ENCODE measurements around the gene CRYBB2. TPM values are rescaled to one million over a fixed set of nuclear protein-coding genes. Genes with fewer than 3 reads are reported as not detected.

Gene CRYBB2
- total and polyA plus RNA-seq, 2 experiments from 2014 or later, result 0.37 TPM; not detected in 1

GRCh38 chr22:25213221-25213620 lies 6.2 kb upstream of the CRYBB2 start:
- Histone ChIP-seq H3K4me1 (ENCODE audit: insufficient read depth) (no peaks in the 10 kb centered on the region), H2AFZ (no peak overlapping the region), H3K9me2 (replicated peaks; ENCODE audit: insufficient read depth) (no peaks in the 10 kb centered on the region), H4K20me1 (ENCODE audit: insufficient read depth, poor library complexity, severe bottlenecking) (no peaks in the 10 kb centered on the region), H3K9me3 (ENCODE audit: low read depth) (no peaks in the 10 kb centered on the region), H3K27ac (no peak overlapping the region), H3K79me2 (no peaks in the 10 kb centered on the region), H3K27me3 (no peaks in the 10 kb centered on the region), H3K4me2 (no peak overlapping the region), H3K36me3 (replicated peaks; ENCODE audit: insufficient read depth, low read depth) (no peaks in the 10 kb centered on the region), H3K4me3 (no peak overlapping the region)
- TF ChIP-seq EZH2 (IDR thresholded peaks at IDR 0.05; ENCODE audit: borderline replicate concordance), result no peak
- WGBS (ENCODE audit: low lambda C conversion rate, missing lambda C conversion rate), result 70% methylated on average over 3 of the region's 3 CpGs
- DNase-seq (ENCODE audit: low spot score), result no peak

DNA sequence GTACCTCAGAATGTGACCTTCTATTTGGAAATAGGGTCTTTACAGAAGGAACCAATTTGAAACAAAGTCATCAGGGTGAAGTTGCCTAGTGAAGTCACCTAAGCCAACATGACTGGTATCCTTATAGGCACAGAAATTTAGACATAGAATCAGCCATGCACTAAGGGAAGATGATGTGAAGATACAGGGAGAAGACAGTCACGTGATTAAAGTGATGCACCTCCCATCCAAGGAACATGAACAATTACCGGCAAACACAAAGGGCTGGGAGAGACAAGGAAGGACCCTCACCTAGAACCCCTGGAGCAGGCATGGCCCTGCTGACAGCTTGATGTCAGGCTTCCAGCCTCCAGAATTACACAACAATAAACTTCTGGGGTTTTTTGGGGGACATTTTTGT lies 3.2 kb upstream of the CRYBB2 start:
- Histone ChIP-seq H3K27ac (no peak overlapping the region), H2AFZ (no peak overlapping the region), H3K79me2 (no peaks in the 10 kb centered on the region), H3K4me2 (no peak overlapping the region), H3K4me3 (no peak overlapping the region), H3K4me1 (ENCODE audit: insufficient read depth) (no peaks in the 10 kb centered on the region), H3K9me2 (replicated peaks; ENCODE audit: insufficient read depth) (no peaks in the 10 kb centered on the region), H3K27me3 (no peaks in the 10 kb centered on the region), H3K36me3 (replicated peaks; ENCODE audit: insufficient read depth, low read depth) (no peaks in the 10 kb centered on the region), H3K9me3 (ENCODE audit: low read depth) (no peaks in the 10 kb centered on the region), H4K20me1 (ENCODE audit: insufficient read depth, poor library complexity, severe bottlenecking) (no peaks in the 10 kb centered on the region)
- TF ChIP-seq EZH2phosphoT487 (IDR thresholded peaks at IDR 0.05; ENCODE audit: low read depth, severe bottlenecking, unreplicated experiment), result no peak
- no peak for TF ChIP-seq EZH2 (IDR thresholded peaks at IDR 0.05; ENCODE audit: borderline replicate concordance)
- TF ChIP-seq CTCF (IDR thresholded peaks at IDR 0.05; ENCODE audit: poor library complexity), result no peak
- 85% methylated on average over 2 of the region's 2 CpGs for WGBS (ENCODE audit: low lambda C conversion rate, missing lambda C conversion rate)
- no peak for DNase-seq (ENCODE audit: low spot score)

- no peaks in the 10 kb centered on the region for H3K27me3 ChIP-seq
These were observed 556 bp downstream of the CRYBB2 start for GRCh38 chr22:25219948-25220442.

DNA sequence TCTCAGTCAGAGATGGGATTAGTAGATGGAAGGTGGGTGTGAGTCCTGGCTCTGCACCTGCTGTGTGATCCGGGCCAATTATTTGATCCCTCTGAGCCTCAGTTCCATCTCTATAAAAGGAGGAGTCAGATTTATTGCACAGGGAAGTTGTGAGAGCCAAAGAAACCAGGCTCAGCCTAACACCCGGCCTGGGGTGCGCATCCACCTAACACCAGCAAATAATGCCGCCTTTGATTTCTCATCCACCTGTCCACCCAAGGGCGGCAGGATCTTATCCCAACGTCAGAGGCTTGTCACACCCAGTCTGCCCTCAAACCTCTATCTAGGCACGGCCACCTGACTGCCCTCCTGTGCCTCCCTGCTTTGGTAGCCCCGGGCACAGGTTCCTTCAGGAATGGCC lies 2.4 kb downstream of the CRYBB2 start:
- Histone ChIP-seq H3K9me2 (replicated peaks; ENCODE audit: insufficient read depth) (no peaks in the 10 kb centered on the region), H3K4me1 (ENCODE audit: insufficient read depth) (no peaks in the 10 kb centered on the region), H3K4me3 (no peak overlapping the region), H3K79me2 (no peaks in the 10 kb centered on the region), H3K9me3 (ENCODE audit: low read depth) (no peaks in the 10 kb centered on the region), H3K36me3 (replicated peaks; ENCODE audit: insufficient read depth, low read depth) (no peaks in the 10 kb centered on the region), H2AFZ (no peak overlapping the region), H3K4me2 (no peak overlapping the region), H3K27me3 (no peaks in the 10 kb centered on the region), H4K20me1 (ENCODE audit: insufficient read depth, poor library complexity, severe bottlenecking) (no peaks in the 10 kb centered on the region), H3K27ac (no peak overlapping the region)
- 89% methylated on average over 8 of the region's 8 CpGs for WGBS (ENCODE audit: low lambda C conversion rate, missing lambda C conversion rate)
- no peak for TF ChIP-seq EZH2phosphoT487 (IDR thresholded peaks at IDR 0.05; ENCODE audit: low read depth, severe bottlenecking, unreplicated experiment)
- TF ChIP-seq EZH2 (IDR thresholded peaks at IDR 0.05; ENCODE audit: borderline replicate concordance), result no peak
- TF ChIP-seq CTCF (IDR thresholded peaks at IDR 0.05; ENCODE audit: poor library complexity), result no peak
- no peak for DNase-seq (ENCODE audit: low spot score)

More at GRCh38 chr22:25219948-25220442, 556 bp downstream of the CRYBB2 start:
- 84% methylated on average over 4 of the region's 4 CpGs for WGBS (ENCODE audit: low lambda C conversion rate, missing lambda C conversion rate)
- Histone ChIP-seq H3K4me2 (no peak overlapping the region), H3K79me2 (no peaks in the 10 kb centered on the region), H3K9me3 (ENCODE audit: low read depth) (no peaks in the 10 kb centered on the region), H2AFZ (no peak overlapping the region), H3K36me3 (replicated peaks; ENCODE audit: insufficient read depth, low read depth) (no peaks in the 10 kb centered on the region), H3K4me1 (ENCODE audit: insufficient read depth) (no peaks in the 10 kb centered on the region), H4K20me1 (ENCODE audit: insufficient read depth, poor library complexity, severe bottlenecking) (no peaks in the 10 kb centered on the region), H3K9me2 (replicated peaks; ENCODE audit: insufficient read depth) (no peaks in the 10 kb centered on the region), H3K4me3 (no peak overlapping the region), H3K27ac (no peak overlapping the region)
- DNase-seq (ENCODE audit: low spot score), result no peak
- TF ChIP-seq EZH2phosphoT487 (IDR thresholded peaks at IDR 0.05; ENCODE audit: low read depth, severe bottlenecking, unreplicated experiment), result no peak
- no peak for TF ChIP-seq EZH2 (IDR thresholded peaks at IDR 0.05; ENCODE audit: borderline replicate concordance)
- TF ChIP-seq CTCF (IDR thresholded peaks at IDR 0.05; ENCODE audit: poor library complexity), result no peak

Measured in hepatocyte (in vitro differentiated cells).